HepG2 (cell line): ENCODE results near the gene MYO5B. TPM values are rescaled to one million over a fixed set of nuclear protein-coding genes. Genes with fewer than 3 reads are reported as not detected.

ENCODE experiments used
- ATAC-seq: fragments of 200-7000 bp; cut with Tn5 transposase; 3 replicates; pipeline ENCODE4 v1.9.1; 2020; ENCODE audit warnings: mild to moderate bottlenecking, moderate library complexity
- BruUV-seq: library from RNA; stranded (reverse); fragments of 400-500 nt; replicated peaks from 2 replicates; lab custom pipeline; 2021; lab: Mats Ljungman, UMichigan
- CTCF ChIA-PET: fragments of 300-600 bp; formaldehyde crosslinking; extraction: SDS; loops from one replicate; lab custom pipeline; 2021; ENCODE audit warnings: low total read pairs, inconsistent platforms, low intra/inter-chr PET ratio; lab: Yijun Ruan, JAX
- POLR2A ChIA-PET: fragments of 350-600 bp; sonication (Branson Sonifier 250); formaldehyde crosslinking; loops from one replicate; lab custom pipeline; 2020; ENCODE audit warnings: antibody characterized with exemption, inconsistent platforms; lab: Yijun Ruan, JAX
- DNase-seq: peaks from one replicate; pipeline ENCODE4 v3.0.0-alpha.2; 2015; ENCODE audit warnings: low spot score
- FAIRE-seq: peaks from 3 replicates; lab custom pipeline; 2011; peaks lifted over from hg19 to GRCh38; lab: Jason Lieb, UNC
- H2AFZ ChIP-seq: one replicate; pipeline ENCODE4 v1.6.1; 2011; ENCODE audit warnings: low read length, inconsistent platforms
- H3K27ac ChIP-seq: fragments of 300-600 bp; 3 replicates; pipeline ENCODE4 v1.8.0; 2011; ENCODE audit warnings: mixed run types, mild to moderate bottlenecking, mixed read lengths, low read length, inconsistent platforms; ENCODE audit not compliant: insufficient read depth; ENCODE audit errors: extremely low read length
- H3K27me3 ChIP-seq, 2 experiments: fragments of 200-600 bp in 1 of 2; 2 replicates in 1 of 2; 3 replicates in 1 of 2; pipeline versions ENCODE4 v1.6.0 to v1.8.0; 2011; ENCODE audit warnings: low read length in 2 of 2, mild to moderate bottlenecking in 2 of 2, moderate library complexity in 2 of 2, inconsistent platforms in 1 of 2; ENCODE audit not compliant: insufficient read depth in 2 of 2, control insufficient read depth in 1 of 2
- H3K36me3 ChIP-seq, 2 experiments: fragments of 200-600 bp in 1 of 2; replicated peaks in 1 of 2; 2 replicates in 1 of 2; 3 replicates in 1 of 2; pipeline versions ENCODE4 v1.5.1 to v1.8.0; 2011; ENCODE audit warnings: low read length in 2 of 2, inconsistent platforms in 1 of 2; ENCODE audit not compliant: insufficient read depth in 2 of 2, control insufficient read depth in 1 of 2
- H3K4me1 ChIP-seq: 2 replicates; pipeline ENCODE4 v1.5.1; 2012; ENCODE audit warnings: low read length, inconsistent platforms; ENCODE audit not compliant: insufficient read depth
- H3K4me2 ChIP-seq: 2 replicates; pipeline ENCODE4 v1.6.0; 2011; ENCODE audit warnings: low read depth, low read length, inconsistent platforms
- H3K4me3 ChIP-seq, 3 experiments: fragments of 200-600 bp in 1 of 3; sonication (generic), shearing (Covaris generic) in 1 of 3; replicated peaks in 1 of 3; 2 replicates each; pipeline ENCODE4 v1.5.1; 2011 to 2016; ENCODE audit warnings: low read length in 3 of 3, inconsistent platforms in 2 of 3, low read depth in 2 of 3, mild to moderate bottlenecking in 2 of 3, control low read depth in 1 of 3, mixed read lengths in 1 of 3; ENCODE audit not compliant: insufficient read depth in 1 of 3
- H3K79me2 ChIP-seq: one replicate; pipeline ENCODE4 v1.6.1; 2011; ENCODE audit warnings: low read length, inconsistent platforms; ENCODE audit not compliant: insufficient read depth
- H3K9ac ChIP-seq: 2 replicates; pipeline ENCODE4 v1.6.0; 2011; ENCODE audit warnings: mild to moderate bottlenecking, low read depth, low read length, inconsistent platforms; ENCODE audit not compliant: insufficient read depth
- H3K9me3 ChIP-seq: 2 replicates; pipeline ENCODE4 v1.5.1; 2012; ENCODE audit warnings: mild to moderate bottlenecking, low read length
- H4K20me1 ChIP-seq: 2 replicates; pipeline ENCODE4 v1.6.0; 2011; ENCODE audit warnings: inconsistent platforms, mild to moderate bottlenecking, low read length, moderate library complexity; ENCODE audit not compliant: insufficient read depth
- EHMT2 ChIP-seq: fragments of 200-600 bp; sonication (generic); IDR thresholded peaks from 2 replicates; pipeline ENCODE4 v1.7.0; 2017; ENCODE audit warnings: antibody characterized with exemption, low read depth, low read length, borderline replicate concordance
- HOXA7 ChIP-seq: sonication (generic); formaldehyde crosslinking; IDR thresholded peaks from 2 replicates; pipeline ENCODE4 v1.8.1; 2022; ENCODE audit warnings: mild to moderate bottlenecking, missing genetic modification reagents, moderate library complexity
- NPAS2 ChIP-seq: sonication (generic); formaldehyde crosslinking; IDR thresholded peaks from 2 replicates; pipeline ENCODE4 v1.8.0; 2022; ENCODE audit warnings: mild to moderate bottlenecking, missing genetic modification reagents, borderline replicate concordance
- PITX1 ChIP-seq: sonication (generic); formaldehyde crosslinking; IDR thresholded peaks from 2 replicates; pipeline ENCODE4 v1.5.1; 2020; ENCODE audit warnings: mild to moderate bottlenecking, missing genetic modification reagents
- SP4 ChIP-seq: sonication (generic); formaldehyde crosslinking; IDR thresholded peaks from 2 replicates; pipeline ENCODE4 v1.8.1; 2023; ENCODE audit warnings: mild to moderate bottlenecking, missing genetic modification reagents
- XRCC5 ChIP-seq: fragments of 200-400 bp; formaldehyde crosslinking; optimal IDR thresholded peaks from 2 replicates; pipeline ENCODE3; 2017; ENCODE audit warnings: mild to moderate bottlenecking, low read length
- ZNF780A ChIP-seq: sonication (generic); formaldehyde crosslinking; IDR thresholded peaks from 2 replicates; pipeline ENCODE4 v1.8.0; 2022; ENCODE audit warnings: mild to moderate bottlenecking, missing genetic modification reagents, moderate library complexity
- ZNF788 ChIP-seq: sonication (generic); formaldehyde crosslinking; IDR thresholded peaks from 2 replicates; pipeline ENCODE4 v1.5.0; 2020; ENCODE audit warnings: mild to moderate bottlenecking, missing genetic modification reagents, borderline replicate concordance
- WGBS: methylation state at CpG from one replicate; pipeline ENCODE4 v1.1.6; 2017; ENCODE audit warnings: low lambda C conversion rate; 5-methylcytosine and 5-hydroxymethylcytosine counted together
- in situ Hi-C: cut with HindIII; loops from 2 replicates; pipeline ENCODE4 v1.10.0; 2017; ENCODE audit warnings: low pct_unique_long_range_greater_than_20kb; ENCODE audit not compliant: extremely low pct_ligation_motif_present
- intact Hi-C: fragments of 100-400 bp; cut with micrococcal nuclease; formaldehyde crosslinking; loops from one replicate; pipeline ENCODE4 v1.10.0; 2022; ENCODE audit not compliant: unreplicated experiment
- polyA plus RNA-seq, 8 experiments: library from polyadenylated mRNA; depleted of rRNA in 3 of 8; stranded (reverse) in 7 of 8; unstranded in 1 of 8; fragments of >200 nt; fragmentation: Illumina TruSeq in 4 of 8; extraction: Trizol in 4 of 8; gene quantifications; 2 replicates each; pipeline versions ENCODE4 v1.2.1 to v1.2.3, GENCODE V29; 2011 to 2016; ENCODE audit warnings: low read depth in 4 of 8, missing spikeins in 1 of 8, mixed read lengths in 1 of 8; ENCODE audit not compliant: insufficient read depth in 1 of 8
- total RNA-seq, 5 experiments: library from RNA; depleted of rRNA; stranded (reverse); fragments of >200 nt; fragmentation: Illumina TruSeq; extraction: Trizol; gene quantifications; 2 replicates each; pipeline ENCODE4 v1.2.3, GENCODE V29; 2016; ENCODE audit warnings: low read depth in 1 of 5
- TF ChIP-seq, protein P1 (sequence below): IDR thresholded peaks from 2 replicates; pipeline ENCODE4 v1.6.1; 2016; ENCODE audit warnings: missing genetic modification reagents, missing compliant biosample characterization
- TF ChIP-seq, protein P2 (sequence below): sonication (generic); formaldehyde crosslinking; IDR thresholded peaks from 2 replicates; pipeline ENCODE4 v1.5.1; 2020; ENCODE audit warnings: missing genetic modification reagents, mild to moderate bottlenecking, borderline replicate concordance
- TF ChIP-seq, protein P3 (sequence below): sonication (generic); formaldehyde crosslinking; IDR thresholded peaks from 2 replicates; pipeline ENCODE4 v1.8.1; 2023; ENCODE audit warnings: mild to moderate bottlenecking, missing genetic modification reagents, borderline replicate concordance

Gene MYO5B
- total and polyA plus RNA-seq, 2 of the 13 experiments (the other 11 are each of a cell fraction or from before 2014, with no cell fraction given), result 13.1 to 24.0 TPM

DNA sequence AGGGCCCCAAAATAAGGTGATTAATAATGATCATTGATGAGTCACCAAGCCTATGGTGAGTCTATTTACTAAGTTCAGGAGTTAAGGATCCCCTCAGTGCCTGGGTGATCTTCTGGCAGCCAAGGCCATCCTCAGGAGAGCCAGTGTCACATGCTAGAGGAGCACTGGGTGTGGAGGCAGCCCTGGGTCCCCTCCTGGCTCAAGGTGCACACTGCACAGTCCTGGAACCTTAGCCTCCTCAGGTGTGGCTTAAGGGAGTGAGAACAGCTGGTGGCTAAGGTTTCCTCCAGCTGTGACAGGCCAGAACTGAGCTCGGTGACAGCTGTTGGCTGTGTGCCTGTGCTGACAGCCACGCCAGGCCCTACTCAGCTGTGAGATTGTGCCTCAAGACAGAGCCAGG, 329.5 kb downstream of the MYO5B start:
- 94% methylated on average over 2 of the region's 2 CpGs for WGBS
- Histone ChIP-seq H2AFZ (no peak overlapping the region), H3K4me3 (no peak overlapping the region), H3K4me2 (no peak overlapping the region), H3K4me1 (no peaks in the 10 kb centered on the region), H3K27me3 (no peaks in the 10 kb centered on the region), H3K9me3 (no peaks in the 10 kb centered on the region), H4K20me1 (no peaks in the 10 kb centered on the region), H3K79me2 (no peaks in the 10 kb centered on the region), H3K9ac (no peak overlapping the region), H3K27ac (no peak overlapping the region), H3K36me3 (no peaks in the 10 kb centered on the region; a peak in 1 of 5 replicates)
- in situ Hi-C loops (no loop called here), intact Hi-C loops (no loop called here)
- CTCF ChIA-PET, result no interaction called here
- TF ChIP-seq, protein P1, sequence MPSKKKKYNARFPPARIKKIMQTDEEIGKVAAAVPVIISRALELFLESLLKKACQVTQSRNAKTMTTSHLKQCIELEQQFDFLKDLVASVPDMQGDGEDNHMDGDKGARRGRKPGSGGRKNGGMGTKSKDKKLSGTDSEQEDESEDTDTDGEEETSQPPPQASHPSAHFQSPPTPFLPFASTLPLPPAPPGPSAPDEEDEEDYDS (CRISPR knock-in tag), result no peak
- TF ChIP-seq ZNF788 (CRISPR knock-in tag) (no peak), NPAS2 (CRISPR knock-in tag) (no peak), ZNF780A (CRISPR knock-in tag) (no peak), EHMT2 (no peak), XRCC5 (no peak), HOXA7 (CRISPR knock-in tag) (no peak), SP4 (CRISPR knock-in tag) (no peak), PITX1 (no peak)
- TF ChIP-seq, protein P2, sequence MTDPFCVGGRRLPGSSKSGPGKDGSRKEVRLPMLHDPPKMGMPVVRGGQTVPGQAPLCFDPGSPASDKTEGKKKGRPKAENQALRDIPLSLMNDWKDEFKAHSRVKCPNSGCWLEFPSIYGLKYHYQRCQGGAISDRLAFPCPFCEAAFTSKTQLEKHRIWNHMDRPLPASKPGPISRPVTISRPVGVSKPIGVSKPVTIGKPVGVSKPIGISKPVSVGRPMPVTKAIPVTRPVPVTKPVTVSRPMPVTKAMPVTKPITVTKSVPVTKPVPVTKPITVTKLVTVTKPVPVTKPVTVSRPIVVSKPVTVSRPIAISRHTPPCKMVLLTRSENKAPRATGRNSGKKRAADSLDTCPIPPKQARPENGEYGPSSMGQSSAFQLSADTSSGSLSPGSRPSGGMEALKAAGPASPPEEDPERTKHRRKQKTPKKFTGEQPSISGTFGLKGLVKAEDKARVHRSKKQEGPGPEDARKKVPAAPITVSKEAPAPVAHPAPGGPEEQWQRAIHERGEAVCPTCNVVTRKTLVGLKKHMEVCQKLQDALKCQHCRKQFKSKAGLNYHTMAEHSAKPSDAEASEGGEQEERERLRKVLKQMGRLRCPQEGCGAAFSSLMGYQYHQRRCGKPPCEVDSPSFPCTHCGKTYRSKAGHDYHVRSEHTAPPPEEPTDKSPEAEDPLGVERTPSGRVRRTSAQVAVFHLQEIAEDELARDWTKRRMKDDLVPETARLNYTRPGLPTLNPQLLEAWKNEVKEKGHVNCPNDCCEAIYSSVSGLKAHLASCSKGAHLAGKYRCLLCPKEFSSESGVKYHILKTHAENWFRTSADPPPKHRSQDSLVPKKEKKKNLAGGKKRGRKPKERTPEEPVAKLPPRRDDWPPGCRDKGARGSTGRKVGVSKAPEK (CRISPR knock-in tag), result no peak
- TF ChIP-seq, protein P3, sequence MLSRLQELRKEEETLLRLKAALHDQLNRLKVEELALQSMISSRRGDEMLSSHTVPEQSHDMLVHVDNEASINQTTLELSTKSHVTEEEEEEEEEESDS, result no peak
- BruUV-seq, result no TSS peak
- POLR2A ChIA-PET, result no interaction called here
- no peak for ATAC-seq
- FAIRE-seq, result no peak
- DNase-seq, result no peak
